Common myeloid progenitor, CD34-positive (primary cell): ENCODE measurements around the gene RET.
A peak's percentile ranks its signal among the peaks of the same experiment; 100 is the strongest.

ENCODE experiments used
- CTCF ChIA-PET: fragments of 350-600 bp; sonication (Branson Sonifier 250); formaldehyde crosslinking; loops from one replicate; lab custom pipeline; 2021; ENCODE audit warnings: antibody characterized with exemption; lab: Charles Lee
- POLR2A ChIA-PET: fragments of 350-600 bp; sonication (Branson Sonifier 250); formaldehyde crosslinking; loops from one replicate; lab custom pipeline; 2021; ENCODE audit warnings: antibody characterized with exemption; lab: Charles Lee
- DNase-seq, 3 donors: peaks; one replicate each; pipeline versions ENCODE4 v3.0.0 to v3.0.0-alpha.2; 2013
- H3K27ac ChIP-seq, 2 experiments: 1 replicate in 1 of 2; 2 replicates in 1 of 2; pipeline ENCODE4 v1.7.0; 2013; ENCODE audit warnings: inconsistent platforms in 2 of 2, low read length in 2 of 2, mild to moderate bottlenecking in 2 of 2, low read depth in 1 of 2, moderate library complexity in 1 of 2; ENCODE audit not compliant: severe bottlenecking in 2 of 2, insufficient read depth in 1 of 2, poor library complexity in 1 of 2
- H3K27me3 ChIP-seq, 5 experiments: replicated peaks in 2 of 5; 1 replicate in 3 of 5; 2 replicates in 2 of 5; pipeline versions ENCODE4 v1.6.1 to v1.7.0; 2013; ENCODE audit warnings: low read length in 4 of 5, mild to moderate bottlenecking in 2 of 5, moderate library complexity in 2 of 5, inconsistent platforms in 1 of 5; ENCODE audit not compliant: insufficient read depth in 5 of 5, control insufficient read depth in 4 of 5
- H3K36me3 ChIP-seq, 4 experiments: 1 replicate in 2 of 4; 2 replicates in 2 of 4; pipeline versions ENCODE4 v1.6.1 to v1.7.0; 2013; ENCODE audit warnings: low read length in 3 of 4, control low read depth in 1 of 4, mild to moderate bottlenecking in 1 of 4; ENCODE audit not compliant: control insufficient read depth in 4 of 4, insufficient read depth in 4 of 4
- H3K4me1 ChIP-seq, 4 experiments: 1 replicate in 3 of 4; 2 replicates in 1 of 4; pipeline versions ENCODE4 v1.6.1 to v1.7.1; 2013; ENCODE audit warnings: low read length in 3 of 4, mild to moderate bottlenecking in 3 of 4, control low read depth in 1 of 4, inconsistent platforms in 1 of 4, moderate library complexity in 1 of 4; ENCODE audit not compliant: control insufficient read depth in 4 of 4, insufficient read depth in 4 of 4; ENCODE audit errors: control extremely low read depth in 1 of 4
- H3K4me3 ChIP-seq, 7 experiments: 1 replicate in 4 of 7; 2 replicates in 3 of 7; pipeline versions ENCODE4 v1.5.1 to v1.7.0; 2013; ENCODE audit warnings: mild to moderate bottlenecking in 7 of 7, low read length in 6 of 7, moderate library complexity in 6 of 7, inconsistent platforms in 2 of 7, low read depth in 2 of 7, control low read depth in 1 of 7; ENCODE audit not compliant: insufficient read depth in 4 of 7, control insufficient read depth in 1 of 7; ENCODE audit errors: extremely low read depth in 1 of 7
- H3K9me3 ChIP-seq, 5 experiments: 1 replicate in 4 of 5; 2 replicates in 1 of 5; pipeline versions ENCODE4 v1.6.1 to v1.7.1; 2013; ENCODE audit warnings: low read length in 4 of 5, mild to moderate bottlenecking in 2 of 5, inconsistent platforms in 1 of 5, low read depth in 1 of 5, moderate library complexity in 1 of 5; ENCODE audit not compliant: control insufficient read depth in 4 of 5, insufficient read depth in 2 of 5; ENCODE audit errors: control extremely low read depth in 1 of 5
- WGBS: methylation state at CpG from one replicate; pipeline ENCODE4 v1.1.5; 2013; ENCODE audit not compliant: insufficient coverage; 5-methylcytosine and 5-hydroxymethylcytosine counted together

Gene RET

DNA sequence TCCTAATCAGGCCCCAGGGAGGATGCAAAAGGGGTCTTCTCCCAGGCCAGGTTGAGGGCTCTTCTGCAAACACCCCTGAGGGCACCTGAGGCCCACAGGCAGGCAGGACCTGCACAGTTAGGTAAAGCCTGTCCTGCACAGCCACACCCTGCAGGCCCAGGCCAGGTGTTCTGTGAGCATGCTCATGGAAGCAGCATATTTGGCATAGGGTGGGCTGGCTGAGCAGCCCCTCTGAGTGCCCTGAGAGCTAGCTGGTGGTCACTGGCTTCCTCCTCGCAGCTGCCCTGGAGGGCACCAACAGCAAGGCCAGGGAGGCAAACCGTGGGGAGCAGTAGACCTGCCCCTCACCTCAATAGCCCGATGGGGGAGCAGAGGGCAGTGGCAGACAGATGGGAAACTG lies 3.7 kb upstream of the RET start:
- Histone ChIP-seq H3K27me3 (peaks cover 0 to 37% (median 25%) of the 10 kb centered on the region in 5 experiments), H3K4me1 (peaks cover 0 to 28% (median 15%) of the 10 kb centered on the region in 4 experiments), H3K27ac (no peak overlapping the region), H3K9me3 (no peaks in the 10 kb centered on the region), H3K4me3 (no peak overlapping the region), H3K36me3 (no peaks in the 10 kb centered on the region)
- POLR2A ChIA-PET = no interaction called here
- 90% methylated on average over 3 of the region's 3 CpGs for WGBS
- CTCF ChIA-PET = no interaction called here
- DNase-seq = no peak

DNA sequence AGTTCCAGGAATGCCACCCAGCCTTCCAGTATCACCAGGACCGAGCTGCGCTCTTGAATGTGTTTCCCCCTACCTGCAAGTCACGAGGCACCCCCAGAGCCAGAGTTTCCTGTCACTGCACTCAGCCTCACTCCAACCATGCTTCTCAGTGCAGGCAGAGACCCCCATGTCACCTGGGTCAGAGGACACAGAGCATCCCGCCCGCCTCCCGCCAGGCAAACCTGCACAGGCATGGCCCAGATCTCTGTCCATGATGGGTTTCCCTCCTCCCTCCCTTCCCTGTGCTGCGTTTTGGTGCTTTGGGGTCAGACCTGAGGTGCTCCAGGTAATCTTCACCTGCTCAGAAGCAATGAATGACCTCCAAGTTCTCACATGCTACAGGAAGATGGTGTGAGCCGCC lies 3.1 kb upstream of the RET start:
- ChIA-PET CTCF (interaction anchor here (1.3 kb wide), 1 partner anchor 31 kb away, joined by 3 read pairs; no protein-coding TSS in a partner anchor), POLR2A (no interaction called here)
- H3K36me3 ChIP-seq = no peaks in the 10 kb centered on the region
- peaks cover 0 to 34% (median 20%) of the 10 kb centered on the region in 4 experiments for H3K4me1 ChIP-seq
- peaks cover 0 to 41% (median 27%) of the 10 kb centered on the region in 5 experiments for H3K27me3 ChIP-seq
- WGBS = 94% methylated on average over 8 of the region's 8 CpGs
- H3K27ac ChIP-seq = no peak overlapping the region
- no peak for DNase-seq
- H3K9me3 ChIP-seq = no peaks in the 10 kb centered on the region
- no peak overlapping the region for H3K4me3 ChIP-seq

DNA sequence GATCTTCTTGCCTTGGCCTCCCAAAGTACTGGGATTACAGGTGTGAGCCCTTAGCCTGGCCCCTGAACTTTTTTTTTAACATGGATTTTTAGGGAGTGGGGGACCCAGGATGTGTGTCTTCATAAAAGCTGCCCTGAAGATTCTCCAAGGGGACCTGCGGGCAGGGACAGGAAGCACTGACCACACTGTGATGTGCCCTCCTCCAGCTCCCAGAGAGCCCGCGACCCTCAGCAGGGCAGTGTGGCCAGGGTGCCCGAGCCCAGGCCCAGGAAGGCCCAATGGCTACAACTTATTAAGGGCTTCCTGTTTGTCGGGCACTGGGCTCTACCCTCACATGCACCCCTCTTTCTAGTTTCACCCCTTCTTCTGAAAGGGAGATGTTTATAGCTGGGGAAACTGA lies 2.5 kb upstream of the RET start:
- peaks cover 0 to 42% (median 27%) of the 10 kb centered on the region in 5 experiments for H3K27me3 ChIP-seq
- H3K4me1 ChIP-seq = peaks cover 0 to 34% (median 25%) of the 10 kb centered on the region in 4 experiments
- no peak overlapping the region for H3K27ac ChIP-seq
- POLR2A ChIA-PET = no interaction called here
- no peaks in the 10 kb centered on the region for H3K9me3 ChIP-seq
- no peak for DNase-seq
- WGBS = 89% methylated on average over 4 of the region's 5 CpGs
- H3K36me3 ChIP-seq = no peaks in the 10 kb centered on the region
- CTCF ChIA-PET = interaction anchor here (1.3 to 3.1 kb wide), 3 partner anchors 8 to 30 kb away, joined by 3 to 14 read pairs (median 13); no protein-coding TSS in a partner anchor
- no peak overlapping the region for H3K4me3 ChIP-seq

DNA sequence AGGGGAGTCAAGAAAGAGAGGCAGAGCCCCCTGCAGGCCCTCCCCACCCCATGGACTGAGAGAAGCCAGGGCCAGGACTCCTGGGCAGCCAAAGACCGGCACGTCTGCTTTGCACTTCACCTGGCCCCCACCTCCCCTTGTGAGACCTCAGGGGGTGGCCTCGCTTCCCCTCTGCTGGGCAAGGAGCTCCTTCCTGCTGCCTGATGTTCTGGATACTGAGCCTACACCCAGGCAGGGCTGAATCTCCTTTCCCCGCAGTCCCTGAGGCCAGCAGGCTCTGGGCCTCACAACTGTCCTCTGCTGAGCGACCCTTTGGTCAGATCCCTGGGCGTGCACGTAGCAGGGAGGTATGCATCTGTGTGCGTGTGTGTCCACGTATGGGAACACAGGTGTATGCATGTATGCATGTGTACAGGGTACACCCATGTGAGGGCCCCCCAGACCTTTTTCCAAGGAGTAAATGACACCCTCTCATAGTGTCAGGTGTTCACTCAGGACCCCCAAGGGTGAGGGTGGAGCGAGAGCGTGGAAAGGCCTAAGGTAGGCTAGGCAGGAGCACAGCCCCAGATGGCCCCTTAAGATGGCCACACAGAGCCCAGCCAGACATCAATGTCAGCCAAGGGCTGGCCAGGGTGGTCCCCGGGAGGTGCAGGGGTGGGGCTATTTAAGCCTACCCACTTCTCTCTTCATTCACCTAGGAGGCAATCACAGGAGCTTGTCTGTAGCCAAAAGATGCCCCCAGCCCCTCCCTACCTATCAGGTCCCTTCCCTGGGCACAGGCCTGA lies 1.9 kb upstream of the RET start:
- no peak overlapping the region for H3K4me3 ChIP-seq
- ChIA-PET POLR2A (no interaction called here), CTCF (interaction anchor here (1.3 to 3.1 kb wide), 5 partner anchors 9 to 30 kb away, joined by 3 to 14 read pairs (median 6); no protein-coding TSS in a partner anchor)
- H3K27me3 ChIP-seq = peaks cover 0 to 42% (median 27%) of the 10 kb centered on the region in 5 experiments
- H3K4me1 ChIP-seq = peaks cover 0 to 37% (median 30%) of the 10 kb centered on the region in 4 experiments
- H3K27ac ChIP-seq = no peak overlapping the region
- DNase-seq = no peak
- WGBS = 96% methylated on average over 9 of the region's 12 CpGs
- no peaks in the 10 kb centered on the region for H3K9me3 ChIP-seq
- no peaks in the 10 kb centered on the region for H3K36me3 ChIP-seq

DNA sequence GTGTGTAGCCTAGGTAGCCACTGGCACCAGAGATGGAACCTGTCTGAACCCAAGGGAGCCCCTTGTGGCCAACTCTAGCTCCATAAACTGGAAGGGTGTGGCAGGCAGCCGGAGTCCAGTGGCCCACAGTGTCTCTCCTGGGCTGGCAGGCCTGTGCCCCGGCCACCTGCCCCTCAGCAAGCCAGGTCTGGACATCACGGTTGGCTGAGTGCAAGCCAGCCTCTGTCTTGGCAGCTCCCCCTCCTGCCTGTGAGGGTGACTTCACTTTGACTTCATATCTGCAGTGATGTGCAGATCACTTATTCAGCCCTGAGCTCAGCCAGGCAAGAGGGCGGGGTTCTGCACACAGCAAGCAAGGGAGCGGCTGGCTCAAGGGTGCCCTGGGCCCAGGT lies 1.3 kb upstream of the RET start:
- 92% methylated on average over 4 of the region's 5 CpGs for WGBS
- POLR2A ChIA-PET = no interaction called here
- H3K4me1 ChIP-seq = peaks cover 0 to 42% (median 35%) of the 10 kb centered on the region in 4 experiments
- no peaks in the 10 kb centered on the region for H3K9me3 ChIP-seq
- H3K27me3 ChIP-seq = peaks cover 0 to 42% (median 27%) of the 10 kb centered on the region in 5 experiments
- no peak overlapping the region for H3K4me3 ChIP-seq
- no peak overlapping the region for H3K27ac ChIP-seq
- DNase-seq = peak in 2 of 3 donors; percentile 19 to 29
- CTCF ChIA-PET = interaction anchor here (1.3 to 3.1 kb wide), 5 partner anchors 10 to 29 kb away, joined by 3 to 14 read pairs (median 6); no protein-coding TSS in a partner anchor
- no peaks in the 10 kb centered on the region for H3K36me3 ChIP-seq

DNA sequence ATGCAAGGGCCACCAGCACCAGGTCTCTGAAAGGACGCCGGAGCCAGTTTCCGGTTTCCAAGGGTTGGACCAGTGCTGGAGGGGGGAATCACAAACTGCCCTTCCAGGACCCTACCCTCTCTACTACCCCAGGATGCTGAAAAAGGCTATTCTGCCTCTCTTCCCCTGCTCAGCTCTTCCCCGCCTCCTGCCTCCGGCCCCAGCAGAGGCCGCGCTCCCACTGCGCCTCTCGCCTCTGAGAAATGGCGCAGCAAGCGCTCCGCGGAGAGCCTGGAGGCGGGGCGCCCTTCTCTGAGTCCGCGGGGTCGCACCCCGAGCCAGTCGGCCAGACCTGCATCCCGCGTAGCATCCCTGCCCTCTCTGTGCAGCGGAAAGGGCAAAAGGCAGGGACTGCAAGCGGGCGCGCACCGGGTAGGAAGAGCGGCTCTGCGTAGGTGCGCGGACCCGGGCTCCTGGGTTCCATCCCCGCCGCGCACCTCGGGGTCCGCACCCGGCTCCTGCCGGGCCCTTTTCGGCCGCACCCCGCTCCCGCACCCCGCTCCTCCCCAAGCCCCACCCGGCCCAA lies 476 bp upstream of the RET start:
- ChIA-PET POLR2A (no interaction called here), CTCF (interaction anchor here (1.3 to 3.1 kb wide), 6 partner anchors 9 to 323 kb away, joined by 3 to 14 read pairs (median 5); no protein-coding TSS in a partner anchor)
- H3K4me1 ChIP-seq = peaks cover 0 to 50% (median 40%) of the 10 kb centered on the region in 4 experiments
- peak overlapping the region in 6 of 7 experiments; percentile 52 to 74 (median 59) for H3K4me3 ChIP-seq
- WGBS = 0% methylated on average over 40 of the region's 45 CpGs
- no peaks in the 10 kb centered on the region for H3K9me3 ChIP-seq
- no peaks in the 10 kb centered on the region for H3K36me3 ChIP-seq
- no peak overlapping the region for H3K27ac ChIP-seq
- DNase-seq = peak in 2 of 3 donors; percentile 17 to 36
- H3K27me3 ChIP-seq = peaks cover 0 to 42% (median 25%) of the 10 kb centered on the region in 5 experiments
